GM12891 (cell line): ENCODE results near the gene APOC3.

Source experiments
- POLR2A ChIP-seq: IDR thresholded peaks from 2 replicates; pipeline ENCODE4 v1.6.1; 2011; ENCODE audit warnings: low read depth, low read length, control low read depth
- POLR2AphosphoS5 ChIP-seq: IDR thresholded peaks from 2 replicates; pipeline ENCODE4 v1.6.1; 2011; ENCODE audit warnings: low read depth, low read length, control low read depth

GRCh38 chr11:116871248-116871647 lies 41.5 kb downstream of the APOC3 start:
- no peak for TF ChIP-seq POLR2A
- no peak for TF ChIP-seq POLR2AphosphoS5
